NCI-H524 (cell line): ENCODE measurements around the gene HCRT.
"Not testable (repeated sequence)": the region's sequence is repeated elsewhere in the genome, so short reads cannot be mapped to it uniquely, and the experiment has no call there.

ENCODE experiments used
- DNase-seq, 2 experiments: peaks; one replicate each; lab custom pipeline; 2025; lab: John Stamatoyannopoulos, UW

Gene HCRT

GRCh38 chr17:42184713-42185620 lies at the start of gene HCRT:
TSS of gene HCRT (minus strand) at chr17:42185452. CDS start at chr17:42185365, 87 bp downstream.
- no peak for DNase-seq

- no peak for DNase-seq
Observed at GRCh38 chr17:42233994-42234393, 48.7 kb upstream of the HCRT start.

GRCh38 chr17:42233156-42233555 lies 47.9 kb upstream of the HCRT start:
- DNase-seq = no peak

- DNase-seq = no peak
Observed at GRCh38 chr17:42230225-42230624, 45.0 kb upstream of the HCRT start.

- DNase-seq = no peak
Observed at GRCh38 chr17:42227849-42228700, 42.8 kb upstream of the HCRT start.

GRCh38 chr17:42225646-42226045 lies 40.4 kb upstream of the HCRT start:
- DNase-seq = no peak

GRCh38 chr17:42224651-42225050 lies 39.4 kb upstream of the HCRT start:
- DNase-seq = no peak

GRCh38 chr17:42221886-42222745 lies 36.9 kb upstream of the HCRT start:
- DNase-seq = peak; percentile 46 to 81

- DNase-seq = not testable (repeated sequence)
Observed at GRCh38 chr17:42219280-42219679, 34.0 kb upstream of the HCRT start.

GRCh38 chr17:42214156-42214555 lies 28.9 kb upstream of the HCRT start:
- no peak for DNase-seq

- no peak for DNase-seq
Observed at GRCh38 chr17:42212382-42212781, 27.1 kb upstream of the HCRT start.

GRCh38 chr17:42211921-42212341 lies 26.7 kb upstream of the HCRT start:
- DNase-seq = not testable (repeated sequence)

- no peak for DNase-seq
Observed at GRCh38 chr17:42210046-42210445, 24.8 kb upstream of the HCRT start.

GRCh38 chr17:42206153-42206612 lies 20.9 kb upstream of the HCRT start:
- not testable (repeated sequence) for DNase-seq

GRCh38 chr17:42203354-42203753 lies 18.1 kb upstream of the HCRT start:
- no peak for DNase-seq

- DNase-seq = no peak
Observed at GRCh38 chr17:42202696-42203095, 17.4 kb upstream of the HCRT start.

- DNase-seq = no peak
Observed at GRCh38 chr17:42202159-42202558, 16.9 kb upstream of the HCRT start.

- DNase-seq = no peak
Observed at GRCh38 chr17:42201458-42201772, 16.2 kb upstream of the HCRT start.

- no peak for DNase-seq
Observed at GRCh38 chr17:42200706-42201457, 15.6 kb upstream of the HCRT start.

- DNase-seq = no peak
Observed at GRCh38 chr17:42199416-42200011, 14.3 kb upstream of the HCRT start.

GRCh38 chr17:42198897-42199296 lies 13.6 kb upstream of the HCRT start:
- no peak for DNase-seq
